HepG2 (cell line): ENCODE measurements around the gene GSK3A. TPM values are rescaled to one million over a fixed set of nuclear protein-coding genes. Genes with fewer than 3 reads are reported as not detected.

Source experiments
- KLF9 ChIP-seq: IDR thresholded peaks from 2 replicates; pipeline ENCODE4 v1.6.1; 2016; ENCODE audit warnings: low read depth
- MEIS2 ChIP-seq: sonication (generic); formaldehyde crosslinking; IDR thresholded peaks from 2 replicates; pipeline ENCODE4 v1.9.0; 2021; ENCODE audit warnings: mild to moderate bottlenecking, missing genetic modification reagents
- NBN ChIP-seq: fragments of 450-650 bp; conservative IDR thresholded peaks from 2 replicates; pipeline ENCODE4 v1.6.1; 2017
- REL ChIP-seq: sonication (generic); formaldehyde crosslinking; conservative IDR thresholded peaks from 2 replicates; pipeline ENCODE4 v1.8.0; 2022; ENCODE audit warnings: mild to moderate bottlenecking, missing genetic modification reagents, moderate library complexity
- ZNF343 ChIP-seq: sonication (generic); formaldehyde crosslinking; IDR thresholded peaks from 2 replicates; pipeline ENCODE4 v1.4.0; 2020; ENCODE audit warnings: mild to moderate bottlenecking, missing genetic modification reagents
- ZNF432 ChIP-seq: sonication (generic); formaldehyde crosslinking; IDR thresholded peaks from 2 replicates; pipeline ENCODE4 v1.5.0; 2020; ENCODE audit warnings: missing genetic modification reagents, mild to moderate bottlenecking, borderline replicate concordance
- ZNF44 ChIP-seq: sonication (generic); formaldehyde crosslinking; IDR thresholded peaks from 2 replicates; pipeline ENCODE4 v1.5.1; 2020; ENCODE audit warnings: mild to moderate bottlenecking, missing genetic modification reagents
- ZNF446 ChIP-seq: sonication (generic); formaldehyde crosslinking; IDR thresholded peaks from 2 replicates; pipeline ENCODE4 v1.5.0; 2020; ENCODE audit warnings: mild to moderate bottlenecking, missing genetic modification reagents
- ZNF543 ChIP-seq: sonication (generic); formaldehyde crosslinking; IDR thresholded peaks from 2 replicates; pipeline ENCODE4 v1.4.0; 2020; ENCODE audit warnings: mild to moderate bottlenecking, missing genetic modification reagents
- ZNF740 ChIP-seq: sonication (generic); formaldehyde crosslinking; IDR thresholded peaks from 2 replicates; pipeline ENCODE4 v1.4.0; 2020; ENCODE audit warnings: missing genetic modification reagents
- ZNF790 ChIP-seq: sonication (generic); formaldehyde crosslinking; IDR thresholded peaks from 2 replicates; pipeline ENCODE4 v1.8.0; 2022; ENCODE audit warnings: missing genetic modification reagents, mild to moderate bottlenecking, borderline replicate concordance
- ZNF879 ChIP-seq: sonication (generic); formaldehyde crosslinking; IDR thresholded peaks from 2 replicates; pipeline ENCODE4 v1.8.1; 2023; ENCODE audit warnings: missing genetic modification reagents
- polyA plus RNA-seq, 8 experiments: library from polyadenylated mRNA; depleted of rRNA in 3 of 8; stranded (reverse) in 7 of 8; unstranded in 1 of 8; fragments of >200 nt; fragmentation: Illumina TruSeq in 4 of 8; extraction: Trizol in 4 of 8; gene quantifications; 2 replicates each; pipeline versions ENCODE4 v1.2.1 to v1.2.3, GENCODE V29; 2011 to 2016; ENCODE audit warnings: low read depth in 4 of 8, missing spikeins in 1 of 8, mixed read lengths in 1 of 8; ENCODE audit not compliant: insufficient read depth in 1 of 8
- total RNA-seq, 5 experiments: library from RNA; depleted of rRNA; stranded (reverse); fragments of >200 nt; fragmentation: Illumina TruSeq; extraction: Trizol; gene quantifications; 2 replicates each; pipeline ENCODE4 v1.2.3, GENCODE V29; 2016; ENCODE audit warnings: low read depth in 1 of 5
- TF ChIP-seq, protein P1 (sequence below): sonication (generic); formaldehyde crosslinking; IDR thresholded peaks from 2 replicates; pipeline ENCODE4 v1.5.0; 2020; ENCODE audit warnings: missing genetic modification reagents
- TF ChIP-seq, protein P2 (sequence below): IDR thresholded peaks from 2 replicates; pipeline ENCODE4 v1.6.1; 2016; ENCODE audit warnings: missing compliant biosample characterization, missing genetic modification reagents, borderline replicate concordance
- TF ChIP-seq, protein P3 (sequence below): sonication (generic); formaldehyde crosslinking; IDR thresholded peaks from 2 replicates; pipeline ENCODE4 v1.5.0; 2020; ENCODE audit warnings: missing genetic modification reagents

The GSK3A gene
- total and polyA plus RNA-seq, 2 of the 13 experiments (the other 11 are each of a cell fraction or from before 2014, with no cell fraction given): 16.9 to 52.5 TPM

- TF ChIP-seq, protein P1, sequence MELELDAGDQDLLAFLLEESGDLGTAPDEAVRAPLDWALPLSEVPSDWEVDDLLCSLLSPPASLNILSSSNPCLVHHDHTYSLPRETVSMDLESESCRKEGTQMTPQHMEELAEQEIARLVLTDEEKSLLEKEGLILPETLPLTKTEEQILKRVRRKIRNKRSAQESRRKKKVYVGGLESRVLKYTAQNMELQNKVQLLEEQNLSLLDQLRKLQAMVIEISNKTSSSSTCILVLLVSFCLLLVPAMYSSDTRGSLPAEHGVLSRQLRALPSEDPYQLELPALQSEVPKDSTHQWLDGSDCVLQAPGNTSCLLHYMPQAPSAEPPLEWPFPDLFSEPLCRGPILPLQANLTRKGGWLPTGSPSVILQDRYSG (CRISPR knock-in tag): no peak
- TF ChIP-seq, protein P2, sequence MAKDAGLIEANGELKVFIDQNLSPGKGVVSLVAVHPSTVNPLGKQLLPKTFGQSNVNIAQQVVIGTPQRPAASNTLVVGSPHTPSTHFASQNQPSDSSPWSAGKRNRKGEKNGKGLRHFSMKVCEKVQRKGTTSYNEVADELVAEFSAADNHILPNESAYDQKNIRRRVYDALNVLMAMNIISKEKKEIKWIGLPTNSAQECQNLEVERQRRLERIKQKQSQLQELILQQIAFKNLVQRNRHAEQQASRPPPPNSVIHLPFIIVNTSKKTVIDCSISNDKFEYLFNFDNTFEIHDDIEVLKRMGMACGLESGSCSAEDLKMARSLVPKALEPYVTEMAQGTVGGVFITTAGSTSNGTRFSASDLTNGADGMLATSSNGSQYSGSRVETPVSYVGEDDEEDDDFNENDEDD (CRISPR knock-in tag): no peak
- TF ChIP-seq ZNF790 (CRISPR knock-in tag) (no peak), ZNF879 (CRISPR knock-in tag) (no peak), NBN (no peak), ZNF432 (CRISPR knock-in tag) (no peak), REL (CRISPR knock-in tag) (no peak), KLF9 (CRISPR knock-in tag) (no peak), ZNF740 (CRISPR knock-in tag) (no peak), MEIS2 (no peak), ZNF44 (no peak), ZNF446 (CRISPR knock-in tag) (no peak), ZNF343 (CRISPR knock-in tag) (no peak), ZNF543 (CRISPR knock-in tag) (no peak)
- TF ChIP-seq, protein P3, sequence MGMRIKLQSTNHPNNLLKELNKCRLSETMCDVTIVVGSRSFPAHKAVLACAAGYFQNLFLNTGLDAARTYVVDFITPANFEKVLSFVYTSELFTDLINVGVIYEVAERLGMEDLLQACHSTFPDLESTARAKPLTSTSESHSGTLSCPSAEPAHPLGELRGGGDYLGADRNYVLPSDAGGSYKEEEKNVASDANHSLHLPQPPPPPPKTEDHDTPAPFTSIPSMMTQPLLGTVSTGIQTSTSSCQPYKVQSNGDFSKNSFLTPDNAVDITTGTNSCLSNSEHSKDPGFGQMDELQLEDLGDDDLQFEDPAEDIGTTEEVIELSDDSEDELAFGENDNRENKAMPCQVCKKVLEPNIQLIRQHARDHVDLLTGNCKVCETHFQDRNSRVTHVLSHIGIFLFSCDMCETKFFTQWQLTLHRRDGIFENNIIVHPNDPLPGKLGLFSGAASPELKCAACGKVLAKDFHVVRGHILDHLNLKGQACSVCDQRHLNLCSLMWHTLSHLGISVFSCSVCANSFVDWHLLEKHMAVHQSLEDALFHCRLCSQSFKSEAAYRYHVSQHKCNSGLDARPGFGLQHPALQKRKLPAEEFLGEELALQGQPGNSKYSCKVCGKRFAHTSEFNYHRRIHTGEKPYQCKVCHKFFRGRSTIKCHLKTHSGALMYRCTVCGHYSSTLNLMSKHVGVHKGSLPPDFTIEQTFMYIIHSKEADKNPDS (CRISPR knock-in tag): no peak
- TF ChIP-seq, all 625 proteins: peak for 17
These were observed 27.3 kb upstream of the GSK3A start (continued) for GRCh38 chr19:42269478-42270345.
